BE2C (cell line): ENCODE results near the gene CDKL2.

ENCODE experiments used
- DNase-seq: peaks from one replicate; pipeline ENCODE4 v3.0.0-alpha.2; 2020
- H3K27me3 ChIP-seq: fragments of 250-450 bp; sonication (Bioruptor Pico); 2 replicates; pipeline ENCODE4 v1.5.1; 2020; ENCODE audit warnings: mild to moderate bottlenecking
- H3K36me3 ChIP-seq: fragments of 250-450 bp; sonication (Bioruptor Pico); 2 replicates; pipeline ENCODE4 v1.5.1; 2020; ENCODE audit warnings: mild to moderate bottlenecking
- H3K4me1 ChIP-seq: fragments of 250-450 bp; sonication (Bioruptor Pico); 2 replicates; pipeline ENCODE4 v1.5.1; 2020
- H3K4me3 ChIP-seq: 2 replicates; pipeline ENCODE4 v1.5.1; 2011; ENCODE audit warnings: low read depth, low read length
- H3K9me3 ChIP-seq: fragments of 250-450 bp; sonication (Bioruptor Pico); 2 replicates; pipeline ENCODE4 v1.5.1; 2020
- TF ChIP-seq, protein P1 (sequence below): IDR thresholded peaks from 2 replicates; pipeline ENCODE4 v1.5.1; 2012; ENCODE audit warnings: mild to moderate bottlenecking, low read depth, low read length

Gene CDKL2

DNA sequence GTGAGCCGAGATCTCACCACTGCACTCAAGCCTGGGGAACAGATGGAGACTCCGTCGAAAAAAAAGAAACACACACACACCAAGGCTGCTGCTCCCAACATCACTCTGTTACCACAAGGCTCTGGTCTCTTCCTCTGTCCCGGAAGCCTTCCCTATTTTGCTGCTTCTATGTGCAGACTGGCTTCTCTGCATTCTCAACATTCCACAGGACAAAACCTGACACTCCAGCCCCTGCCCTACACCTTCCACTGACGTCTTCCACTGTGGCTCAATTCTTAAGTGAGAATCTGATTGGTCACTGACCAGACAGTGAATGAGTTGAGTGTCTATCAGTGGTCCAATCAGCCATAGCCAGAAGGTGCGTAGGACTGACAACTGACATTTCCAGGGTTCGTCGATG, 68.5 kb downstream of the CDKL2 start:
- TF ChIP-seq, protein P1, sequence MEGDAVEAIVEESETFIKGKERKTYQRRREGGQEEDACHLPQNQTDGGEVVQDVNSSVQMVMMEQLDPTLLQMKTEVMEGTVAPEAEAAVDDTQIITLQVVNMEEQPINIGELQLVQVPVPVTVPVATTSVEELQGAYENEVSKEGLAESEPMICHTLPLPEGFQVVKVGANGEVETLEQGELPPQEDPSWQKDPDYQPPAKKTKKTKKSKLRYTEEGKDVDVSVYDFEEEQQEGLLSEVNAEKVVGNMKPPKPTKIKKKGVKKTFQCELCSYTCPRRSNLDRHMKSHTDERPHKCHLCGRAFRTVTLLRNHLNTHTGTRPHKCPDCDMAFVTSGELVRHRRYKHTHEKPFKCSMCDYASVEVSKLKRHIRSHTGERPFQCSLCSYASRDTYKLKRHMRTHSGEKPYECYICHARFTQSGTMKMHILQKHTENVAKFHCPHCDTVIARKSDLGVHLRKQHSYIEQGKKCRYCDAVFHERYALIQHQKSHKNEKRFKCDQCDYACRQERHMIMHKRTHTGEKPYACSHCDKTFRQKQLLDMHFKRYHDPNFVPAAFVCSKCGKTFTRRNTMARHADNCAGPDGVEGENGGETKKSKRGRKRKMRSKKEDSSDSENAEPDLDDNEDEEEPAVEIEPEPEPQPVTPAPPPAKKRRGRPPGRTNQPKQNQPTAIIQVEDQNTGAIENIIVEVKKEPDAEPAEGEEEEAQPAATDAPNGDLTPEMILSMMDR: no peak
- H3K4me1 ChIP-seq: no peaks in the 10 kb centered on the region
- H3K27me3 ChIP-seq: peaks cover under 1% of the 10 kb centered on the region
- no peaks in the 10 kb centered on the region for H3K9me3 ChIP-seq
- DNase-seq: no peak
- no peak overlapping the region for H3K4me3 ChIP-seq
- no peaks in the 10 kb centered on the region for H3K36me3 ChIP-seq

DNA sequence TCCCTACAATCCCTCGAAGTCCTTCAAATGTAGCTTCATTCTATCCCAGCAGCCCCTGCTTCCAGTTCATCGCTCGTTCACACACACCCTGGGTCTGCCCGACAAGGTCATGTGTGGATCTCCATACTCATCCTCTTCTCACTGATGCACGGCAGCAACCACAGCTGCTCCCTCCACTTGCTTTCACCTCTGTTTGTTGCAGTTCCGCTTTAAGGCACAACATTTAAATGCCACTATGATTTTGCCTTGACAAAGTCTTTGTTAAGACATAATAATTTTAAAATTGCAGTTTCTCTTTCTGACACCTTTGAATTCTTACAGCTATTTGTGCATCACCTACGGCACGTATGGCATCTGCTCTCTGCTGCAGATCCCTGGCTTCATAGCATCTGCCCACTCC, 72.6 kb downstream of the CDKL2 start:
- Histone ChIP-seq H3K27me3 (no peaks in the 10 kb centered on the region), H3K9me3 (no peaks in the 10 kb centered on the region)

DNA sequence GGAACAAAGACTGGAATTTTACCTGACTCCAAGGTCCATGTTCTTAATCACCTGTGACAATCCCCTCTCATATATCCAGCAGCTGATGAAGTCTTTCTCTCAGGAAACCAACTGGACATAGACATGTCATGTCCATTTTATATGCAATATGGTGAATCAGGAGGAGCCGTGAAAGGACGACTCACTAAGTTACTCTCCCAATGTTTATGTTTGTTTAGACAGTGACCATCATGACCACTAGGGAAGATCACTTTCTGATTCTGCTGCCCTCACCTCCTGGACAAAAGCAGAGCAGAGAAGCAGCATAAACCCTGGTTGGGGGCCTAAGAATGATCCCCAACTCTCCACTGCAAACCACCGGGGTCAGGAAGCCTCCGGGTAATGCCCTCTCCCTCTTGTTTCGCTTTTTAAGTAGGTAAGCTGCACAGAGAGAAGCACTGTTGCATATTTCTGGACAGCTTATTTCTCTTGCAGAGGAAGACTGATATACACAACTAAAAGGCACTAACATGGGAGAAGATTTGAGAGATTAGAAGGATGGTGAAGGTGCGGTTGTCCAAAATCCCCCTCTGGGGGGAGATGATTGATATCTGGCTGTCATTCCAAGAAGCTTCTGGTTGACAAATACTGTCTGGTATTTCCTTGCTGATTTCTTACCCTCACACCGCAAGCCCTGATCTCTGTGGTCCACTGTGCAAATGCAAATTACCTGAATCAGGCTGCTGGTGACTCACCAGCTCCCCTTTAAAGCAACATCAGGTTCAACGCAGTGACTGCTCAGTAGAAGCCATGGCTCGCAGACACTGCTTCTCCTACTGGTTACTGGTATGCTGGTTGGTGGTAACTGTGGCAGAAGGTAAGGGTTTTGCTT, 74.8 kb downstream of the CDKL2 start, which contains the start of gene ODAPH:
Gene ODAPH, plus strand, starts transcription at position 773 of the 871 bp plus-strand sequence. Its CDS starts 17 bp downstream, at position 790.
- Histone ChIP-seq H3K4me1 (no peaks in the 10 kb centered on the region), H3K27me3 (no peaks in the 10 kb centered on the region), H3K36me3 (no peaks in the 10 kb centered on the region), H3K9me3 (no peaks in the 10 kb centered on the region), H3K4me3 (no peak within 1 kb of the TSS)
- DNase-seq: no peak
- TF ChIP-seq, protein P1: no peak

More for the DNA sequence above, 72.6 kb downstream of the CDKL2 start:
- no peaks in the 10 kb centered on the region for H3K36me3 ChIP-seq
- TF ChIP-seq, protein P1: no peak
- no peak for DNase-seq
- H3K4me3 ChIP-seq: no peak overlapping the region
- no peaks in the 10 kb centered on the region for H3K4me1 ChIP-seq

DNA sequence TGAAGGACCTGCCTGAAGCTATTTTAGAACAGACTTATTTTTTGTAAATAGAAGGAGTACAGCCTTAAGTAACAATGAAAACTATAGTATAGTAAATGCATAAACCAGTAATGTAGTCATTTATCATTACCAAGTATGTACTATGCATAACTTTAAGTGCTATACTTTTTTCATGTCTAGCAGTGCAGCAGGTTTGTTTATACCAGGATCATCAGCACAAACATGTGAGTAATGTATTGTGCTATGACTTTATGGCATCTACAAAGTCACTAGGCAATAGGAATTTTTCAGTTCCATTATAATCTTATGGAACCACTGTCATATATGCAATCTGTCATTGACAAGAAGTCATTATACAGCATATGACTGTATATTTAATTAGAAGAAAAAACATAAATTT, 77.9 kb downstream of the CDKL2 start:
- Histone ChIP-seq H3K36me3 (no peaks in the 10 kb centered on the region), H3K4me3 (no peak overlapping the region), H3K27me3 (no peaks in the 10 kb centered on the region), H3K9me3 (no peaks in the 10 kb centered on the region), H3K4me1 (no peaks in the 10 kb centered on the region)
- no peak for DNase-seq
- TF ChIP-seq, protein P1: no peak

DNA sequence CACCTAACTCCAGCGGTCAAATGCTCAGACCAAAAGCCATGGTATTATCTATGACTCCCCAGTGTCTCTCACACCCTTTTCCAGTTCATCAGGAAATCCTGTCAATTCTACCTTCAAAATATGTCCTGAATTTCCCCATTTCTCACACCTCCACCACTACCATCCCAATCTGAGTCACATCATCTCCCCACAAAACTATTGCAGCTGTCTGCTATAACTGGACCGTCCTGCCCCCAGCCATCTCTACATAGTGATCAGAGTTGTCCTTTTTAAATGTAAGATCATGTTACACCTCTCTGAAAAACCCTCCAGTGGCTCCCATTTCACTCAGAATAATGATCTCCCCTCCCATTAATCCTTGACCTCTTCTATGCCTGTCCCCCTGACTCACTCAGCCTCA, 81.3 kb downstream of the CDKL2 start:
- no peaks in the 10 kb centered on the region for H3K27me3 ChIP-seq
- no peaks in the 10 kb centered on the region for H3K9me3 ChIP-seq
- no peaks in the 10 kb centered on the region for H3K4me1 ChIP-seq
- no peak for DNase-seq
- TF ChIP-seq, protein P1: no peak
- no peak overlapping the region for H3K4me3 ChIP-seq
- H3K36me3 ChIP-seq: no peaks in the 10 kb centered on the region

DNA sequence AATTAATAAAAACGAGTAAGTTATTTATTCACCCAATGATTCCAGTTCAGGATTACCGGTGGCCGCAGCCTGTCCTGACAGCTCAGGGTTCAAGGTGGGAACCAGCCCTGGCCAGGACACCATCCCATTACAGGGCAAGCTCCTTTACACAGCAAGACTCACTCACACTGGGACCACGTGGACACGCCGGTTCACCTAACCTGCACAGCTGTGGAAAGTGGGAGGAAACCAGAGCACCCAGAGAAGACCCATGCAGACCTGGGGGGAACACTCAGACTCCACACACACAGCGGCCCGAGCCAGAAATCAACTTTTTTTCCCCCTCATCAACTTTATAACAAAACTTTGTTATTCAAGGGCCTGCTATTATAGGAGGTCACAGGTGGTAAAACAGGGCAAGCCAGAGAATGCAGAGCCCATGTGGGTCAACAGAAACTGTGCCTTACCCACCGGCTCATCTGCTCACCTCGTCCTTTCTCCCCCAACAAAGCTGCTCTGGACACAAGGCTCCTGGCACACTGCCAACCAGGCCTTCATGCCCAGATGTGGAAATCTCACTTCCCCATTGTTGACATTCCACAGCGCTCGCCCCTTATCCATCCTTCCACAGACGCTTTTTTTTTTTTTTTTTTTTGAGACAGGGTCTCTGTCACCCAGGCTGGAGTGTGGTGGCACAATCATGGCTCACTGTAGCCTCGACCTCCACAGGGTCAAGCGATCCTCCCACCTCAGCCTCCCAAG, 82.5 kb downstream of the CDKL2 start:
- Histone ChIP-seq H3K27me3 (no peaks in the 10 kb centered on the region), H3K4me3 (no peak overlapping the region), H3K9me3 (no peaks in the 10 kb centered on the region), H3K4me1 (no peaks in the 10 kb centered on the region), H3K36me3 (no peaks in the 10 kb centered on the region)
- TF ChIP-seq, protein P1: no peak
- peak; percentile 61 for DNase-seq
